SH-SY5Y (cell line): ENCODE results near the gene PTDSS2.
A peak's percentile ranks its signal among the peaks of the same experiment; 100 is the strongest.

Source experiments
- GATA2 ChIP-seq: IDR thresholded peaks from 2 replicates; pipeline ENCODE4 v1.6.1; 2011; ENCODE audit warnings: mild to moderate bottlenecking, low read depth, low read length
- GATA3 ChIP-seq: IDR thresholded peaks from 2 replicates; pipeline ENCODE4 v1.6.1; 2011; ENCODE audit warnings: low read depth, mild to moderate bottlenecking, low read length, moderate library complexity

Gene PTDSS2

GRCh38 chr11:447923-448731 lies 2.0 kb upstream of the PTDSS2 start:
- TF ChIP-seq GATA2: peak; percentile 70
- TF ChIP-seq GATA3: no peak

GRCh38 chr11:450809-451451 lies 851 bp downstream of the PTDSS2 start:
- TF ChIP-seq GATA3 (no peak), GATA2 (peak; percentile 60; the same call in 1 of the 2 replicates)

DNA sequence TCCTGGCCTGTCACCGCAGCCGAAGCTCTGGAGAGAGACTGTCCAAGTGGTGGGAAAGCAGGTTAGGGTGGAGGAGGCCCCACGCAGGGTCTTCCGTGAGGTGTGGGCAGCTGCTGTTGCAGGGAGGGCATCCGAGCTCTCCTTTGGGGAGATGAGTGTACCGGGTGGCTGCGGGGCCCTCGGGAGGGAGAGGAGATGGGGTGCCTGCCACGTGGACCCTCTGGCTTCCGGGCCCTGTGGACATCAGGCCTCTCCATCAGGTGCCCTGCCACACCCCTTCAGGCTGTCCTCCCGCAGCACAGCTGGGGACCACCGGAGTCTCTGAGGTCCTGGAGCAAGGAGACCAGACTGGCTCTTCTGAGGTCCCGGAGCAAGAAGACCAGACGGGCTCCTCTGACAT lies 1.7 kb downstream of the PTDSS2 start:
- TF ChIP-seq GATA3: no peak
- TF ChIP-seq GATA2: no peak

DNA sequence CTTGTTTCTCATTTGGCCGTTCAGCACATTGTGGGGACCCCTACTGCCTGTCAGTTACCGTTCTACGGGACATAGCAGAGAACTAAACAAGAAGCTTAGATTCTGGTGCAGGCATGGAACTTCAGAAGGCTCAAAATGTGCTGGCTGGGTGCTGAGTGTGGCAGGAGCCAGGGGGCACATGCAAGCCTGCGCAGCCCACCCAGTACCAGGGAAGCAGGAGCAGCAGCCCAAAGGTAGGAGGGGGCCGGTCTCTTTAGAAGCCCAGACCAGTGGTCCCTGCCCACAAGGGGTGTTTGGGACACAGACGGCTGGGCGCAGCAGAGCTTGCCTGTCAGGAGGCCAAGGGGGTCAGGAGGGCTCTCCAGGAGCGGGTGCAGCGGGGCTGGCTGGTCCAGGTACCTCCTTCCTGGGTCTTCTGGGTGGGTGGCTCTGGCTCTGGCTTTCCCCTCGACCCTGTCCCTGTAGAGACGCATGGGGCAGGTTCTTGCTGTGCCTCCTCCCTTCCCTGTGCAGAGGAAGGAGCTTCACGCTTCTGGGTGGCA lies 2.2 kb downstream of the PTDSS2 start:
- TF ChIP-seq GATA3 (no peak), GATA2 (no peak)

- TF ChIP-seq GATA3: no peak
- no peak for TF ChIP-seq GATA2
Measured at GRCh38 chr11:452916-453527, 2.9 kb downstream of the PTDSS2 start.

DNA sequence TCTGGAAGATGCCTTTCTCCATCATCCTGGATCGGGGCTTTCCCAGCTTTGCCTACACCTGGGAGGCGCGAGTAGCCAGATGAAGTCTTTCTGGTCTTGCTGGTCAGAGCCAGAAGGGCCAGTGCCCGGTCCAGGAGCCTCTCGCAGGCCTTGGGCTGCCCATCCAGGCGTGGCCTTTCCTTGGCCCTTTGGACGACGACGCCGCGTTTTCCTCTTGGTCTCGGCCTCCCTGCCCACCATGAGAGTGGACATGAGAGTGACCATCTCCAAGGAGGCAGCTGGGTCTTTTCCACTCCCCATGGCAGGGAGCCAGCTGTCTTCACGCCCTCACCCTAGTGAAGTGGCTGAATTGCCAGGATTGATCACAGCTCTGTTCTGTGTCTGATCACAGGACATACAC lies 3.5 kb downstream of the PTDSS2 start:
- TF ChIP-seq GATA2 (no peak), GATA3 (no peak)

DNA sequence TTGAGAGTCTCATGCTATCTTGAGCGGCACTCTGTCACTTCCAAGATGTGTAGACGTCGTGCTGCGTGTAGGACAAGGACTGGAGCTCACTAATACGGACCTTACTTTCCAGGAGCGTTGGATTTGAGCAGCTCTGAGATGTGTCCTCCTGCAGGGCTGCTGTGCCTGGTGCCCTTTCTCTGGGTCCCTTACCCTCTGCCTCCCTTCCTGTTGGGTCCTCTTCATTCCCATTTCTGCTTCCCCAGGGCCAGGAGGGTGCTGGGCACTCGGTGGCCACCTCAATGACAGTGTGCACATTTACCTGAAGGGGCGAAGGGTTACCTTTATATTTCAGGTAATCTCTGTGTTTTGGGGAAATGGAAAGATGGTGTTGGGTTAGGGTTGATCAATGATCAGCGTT lies 4.0 kb downstream of the PTDSS2 start:
- TF ChIP-seq GATA3: no peak
- no peak for TF ChIP-seq GATA2

DNA sequence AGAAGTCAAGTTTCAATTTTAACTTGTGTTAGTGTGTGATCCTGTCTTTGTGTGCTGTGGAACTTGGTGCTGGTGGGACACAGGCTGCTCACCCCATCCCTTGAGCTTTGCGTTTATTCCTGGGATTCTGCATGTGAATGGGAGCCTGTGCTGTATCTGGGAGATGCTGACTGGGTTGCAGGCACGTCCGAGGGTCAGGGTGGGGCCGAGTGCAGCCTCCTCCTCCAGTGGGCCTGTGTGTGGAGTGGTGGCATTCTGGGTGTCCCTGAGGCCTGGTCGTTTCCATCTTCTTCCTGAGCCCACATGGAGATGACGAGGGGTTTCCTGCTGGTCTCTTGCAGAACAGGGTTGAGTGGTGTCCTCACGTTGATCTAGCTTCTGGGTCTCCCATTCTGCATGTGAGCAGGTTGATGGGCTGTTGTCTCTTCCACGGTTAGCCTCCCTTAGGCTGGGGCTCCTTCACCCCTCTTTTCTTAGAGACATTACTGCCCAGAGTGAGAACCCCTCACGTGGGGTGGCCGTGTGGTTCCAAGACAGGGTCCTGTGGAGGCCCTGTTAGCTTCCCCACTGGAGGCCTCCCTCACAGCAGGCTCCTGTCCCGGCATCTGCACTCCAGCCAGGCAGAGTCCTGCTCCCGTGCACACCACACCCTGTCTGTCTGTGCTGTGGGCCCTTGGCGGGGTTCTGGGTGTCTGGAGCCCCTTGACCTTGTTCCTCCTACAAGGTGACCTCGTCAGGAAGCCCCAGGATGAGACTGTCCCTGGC lies 4.9 kb downstream of the PTDSS2 start:
- TF ChIP-seq GATA2 (no peak), GATA3 (no peak)

DNA sequence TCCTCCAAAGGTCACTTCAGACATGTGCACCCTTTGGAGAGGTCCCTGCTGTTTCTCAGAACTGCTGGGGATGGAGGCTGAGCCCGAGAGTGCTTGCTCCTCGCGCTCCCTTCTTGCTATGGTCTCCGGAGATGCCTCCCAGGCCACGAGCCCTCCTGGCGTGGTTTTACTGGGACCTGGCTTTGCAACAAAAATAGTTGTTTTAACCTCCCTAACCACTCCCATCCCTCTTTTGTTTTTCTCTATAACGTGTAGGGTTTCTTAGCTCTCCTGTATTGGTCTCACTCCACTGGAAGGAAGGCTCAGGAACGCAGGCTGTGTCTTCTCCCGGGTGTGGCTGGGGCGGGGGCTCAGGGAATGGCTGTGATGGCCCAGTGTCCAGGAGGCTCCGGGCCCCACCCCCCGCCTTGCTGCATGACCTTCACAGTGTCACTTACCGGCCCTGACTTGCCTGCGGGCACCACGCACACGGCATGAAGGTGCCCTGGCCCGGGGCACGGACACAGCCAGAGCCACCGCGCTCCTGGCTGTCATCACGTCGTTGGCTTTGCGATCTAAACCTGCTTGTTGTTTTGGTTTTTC lies 5.6 kb downstream of the PTDSS2 start:
- no peak for TF ChIP-seq GATA2
- TF ChIP-seq GATA3: no peak

- no peak for TF ChIP-seq GATA2
- TF ChIP-seq GATA3: no peak
Measured at GRCh38 chr11:456533-456932, 6.5 kb downstream of the PTDSS2 start.

GRCh38 chr11:457111-457760 lies 7.2 kb downstream of the PTDSS2 start:
- TF ChIP-seq GATA3: no peak
- no peak for TF ChIP-seq GATA2

- TF ChIP-seq GATA2: no peak
- TF ChIP-seq GATA3: no peak
Measured at GRCh38 chr11:459511-460220, 9.6 kb downstream of the PTDSS2 start.
